ENCODE measurements around the gene IGFBP4.

DNA sequence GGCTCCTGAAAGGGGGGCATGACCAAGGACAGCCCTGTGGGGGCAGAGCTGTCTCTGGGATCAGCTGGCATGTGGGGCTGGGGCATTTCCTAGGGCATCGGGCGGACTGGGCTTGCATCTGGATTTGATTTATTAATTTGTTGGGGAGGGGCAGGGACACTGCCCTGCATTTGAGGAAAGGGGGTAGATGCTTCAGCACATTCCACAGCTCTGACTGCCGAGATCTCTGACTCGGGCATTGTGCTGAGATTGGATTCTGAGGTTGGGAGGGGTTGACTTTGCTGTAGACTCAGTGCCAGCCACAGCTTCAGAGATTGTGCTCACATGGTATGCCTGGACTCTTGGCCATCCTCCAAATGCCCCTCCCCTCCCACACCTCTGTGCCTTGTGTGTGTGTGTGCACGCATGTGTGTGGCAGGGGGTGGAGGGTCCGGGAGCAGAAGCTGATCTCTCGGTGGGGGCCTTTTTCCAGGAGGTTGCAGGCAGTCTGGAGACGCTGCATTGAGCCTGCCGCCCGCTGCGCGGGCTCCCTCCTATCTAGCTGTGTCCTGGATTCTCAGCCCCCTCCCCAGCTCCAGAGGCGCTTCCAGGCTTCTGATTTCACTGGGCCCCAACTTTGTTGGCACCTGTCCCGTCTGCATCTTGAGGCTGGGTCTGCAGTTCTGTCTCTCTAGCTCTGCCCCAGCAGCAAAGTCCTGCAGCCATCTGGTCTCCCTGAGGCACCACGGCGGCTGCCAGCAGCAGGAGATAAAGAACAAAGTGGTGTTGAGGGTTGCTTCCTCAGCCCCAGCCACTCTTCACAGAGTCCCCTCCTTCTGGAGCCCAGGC, 14.9 kb downstream of the IGFBP4 start:
- TF ChIP-seq EZH2 (IDR thresholded peaks at IDR 0.05) (no peak), POLR2AphosphoS5 (IDR thresholded peaks at IDR 0.05; ENCODE audit: borderline replicate concordance, low read depth, low read length) (peak; percentile 5; the same call in 1 of the 2 replicates)
